ENCODE measurements around the gene ZNF845.
"Not testable (repeated sequence)": the region's sequence is repeated elsewhere in the genome, so short reads cannot be mapped to it uniquely, and the experiment has no call there.

The ZNF845 gene

DNA sequence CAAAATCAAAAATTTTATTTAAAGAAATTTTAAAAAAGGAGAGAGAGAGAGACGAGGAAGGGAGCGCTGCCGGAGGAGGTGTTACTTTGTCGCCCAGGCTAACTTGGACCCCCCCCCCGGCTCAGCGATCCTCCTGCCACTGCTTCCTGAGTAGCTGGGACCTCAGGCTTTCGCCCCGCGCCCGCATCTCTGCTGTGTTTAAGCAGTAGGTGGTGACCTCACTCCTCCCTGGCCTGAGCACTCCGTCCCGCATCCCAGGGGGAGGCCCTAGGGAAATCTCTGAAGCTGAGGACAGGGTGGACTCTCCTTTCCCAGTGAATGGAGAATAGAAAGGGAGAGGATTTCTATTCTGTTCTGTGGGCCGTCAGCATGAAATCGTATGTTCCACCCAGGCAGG is 485 bp upstream of the ZNF845 start:
- H3F3A ChIP-seq (ENCODE audit: insufficient read depth, low read length) = no peaks in the 10 kb centered on the region
- H4K20me1 ChIP-seq (ENCODE audit: insufficient read depth, low read length) = no peaks in the 10 kb centered on the region
- no peak overlapping the region for H3K9ac ChIP-seq (ENCODE audit: low read length)
- H3K79me2 ChIP-seq (ENCODE audit: insufficient read depth, low read length) = no peaks in the 10 kb centered on the region
- H3K36me3 ChIP-seq (ENCODE audit: insufficient read depth, low read length) = peaks cover 25% of the 10 kb centered on the region
- TF ChIP-seq EZH2 (IDR thresholded peaks at IDR 0.05; ENCODE audit: borderline replicate concordance, low read length) = no peak
- TF ChIP-seq, protein P1, sequence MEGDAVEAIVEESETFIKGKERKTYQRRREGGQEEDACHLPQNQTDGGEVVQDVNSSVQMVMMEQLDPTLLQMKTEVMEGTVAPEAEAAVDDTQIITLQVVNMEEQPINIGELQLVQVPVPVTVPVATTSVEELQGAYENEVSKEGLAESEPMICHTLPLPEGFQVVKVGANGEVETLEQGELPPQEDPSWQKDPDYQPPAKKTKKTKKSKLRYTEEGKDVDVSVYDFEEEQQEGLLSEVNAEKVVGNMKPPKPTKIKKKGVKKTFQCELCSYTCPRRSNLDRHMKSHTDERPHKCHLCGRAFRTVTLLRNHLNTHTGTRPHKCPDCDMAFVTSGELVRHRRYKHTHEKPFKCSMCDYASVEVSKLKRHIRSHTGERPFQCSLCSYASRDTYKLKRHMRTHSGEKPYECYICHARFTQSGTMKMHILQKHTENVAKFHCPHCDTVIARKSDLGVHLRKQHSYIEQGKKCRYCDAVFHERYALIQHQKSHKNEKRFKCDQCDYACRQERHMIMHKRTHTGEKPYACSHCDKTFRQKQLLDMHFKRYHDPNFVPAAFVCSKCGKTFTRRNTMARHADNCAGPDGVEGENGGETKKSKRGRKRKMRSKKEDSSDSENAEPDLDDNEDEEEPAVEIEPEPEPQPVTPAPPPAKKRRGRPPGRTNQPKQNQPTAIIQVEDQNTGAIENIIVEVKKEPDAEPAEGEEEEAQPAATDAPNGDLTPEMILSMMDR (IDR thresholded peaks at IDR 0.05; ENCODE audit: low read length) = no peak
- peak overlapping the region; percentile 79; the same call in 1 of the 2 replicates for H2AFZ ChIP-seq (ENCODE audit: low read length)
- peak overlapping the region; percentile 98 for H3K4me3 ChIP-seq (ENCODE audit: low read depth, low read length, poor library complexity, severe bottlenecking)
- H3K27ac ChIP-seq (ENCODE audit: low read depth, low read length, poor library complexity, severe bottlenecking) = no peak overlapping the region
- peaks cover 5% of the 10 kb centered on the region; the same call in 1 of the 2 replicates for H3K9me3 ChIP-seq (ENCODE audit: low read length)
- H3K9me2 ChIP-seq (ENCODE audit: low read depth, low read length) = no peaks in the 10 kb centered on the region
- no peaks in the 10 kb centered on the region for H3K27me3 ChIP-seq (ENCODE audit: insufficient read depth, low read length)
- H3K4me1 ChIP-seq (ENCODE audit: insufficient read depth, low read length, severe bottlenecking) = peaks cover 9% of the 10 kb centered on the region
- H3K4me2 ChIP-seq (ENCODE audit: low read length) = peak overlapping the region; percentile 91

DNA sequence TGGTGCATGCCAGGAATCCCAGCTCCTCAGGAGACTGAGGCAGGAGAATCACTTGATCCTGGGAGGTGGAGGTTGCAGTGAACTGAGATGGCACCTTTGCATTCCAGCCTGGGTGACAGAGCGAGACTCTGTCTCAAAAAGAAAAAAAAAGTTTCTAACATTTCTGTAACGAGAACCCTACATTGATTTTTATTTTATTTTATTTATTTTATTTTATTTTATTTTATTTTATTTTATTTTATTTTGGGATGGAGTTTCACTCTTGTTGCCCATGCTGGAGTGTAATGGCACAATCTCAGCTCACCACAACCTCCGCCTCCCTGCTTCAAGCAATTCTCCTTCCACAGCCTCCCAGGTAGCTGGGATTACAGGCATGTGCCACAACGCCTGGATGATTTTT is 10.9 kb downstream of the ZNF845 start:
- H4K20me1 ChIP-seq (ENCODE audit: insufficient read depth, low read length); H3K27me3 ChIP-seq (ENCODE audit: insufficient read depth, low read length); H3K4me2 ChIP-seq (ENCODE audit: low read length); H3K4me1 ChIP-seq (ENCODE audit: insufficient read depth, low read length, severe bottlenecking); H3K27ac ChIP-seq (ENCODE audit: low read depth, low read length, poor library complexity, severe bottlenecking); H3K79me2 ChIP-seq (ENCODE audit: insufficient read depth, low read length); H3K4me3 ChIP-seq (ENCODE audit: low read depth, low read length, poor library complexity, severe bottlenecking); H3F3A ChIP-seq (ENCODE audit: insufficient read depth, low read length); H3K9me3 ChIP-seq (ENCODE audit: low read length); H3K9me2 ChIP-seq (ENCODE audit: low read depth, low read length); H3K9ac ChIP-seq (ENCODE audit: low read length); H2AFZ ChIP-seq (ENCODE audit: low read length): not testable (repeated sequence)
- peaks cover 93% of the 10 kb centered on the region for H3K36me3 ChIP-seq (ENCODE audit: insufficient read depth, low read length)

DNA sequence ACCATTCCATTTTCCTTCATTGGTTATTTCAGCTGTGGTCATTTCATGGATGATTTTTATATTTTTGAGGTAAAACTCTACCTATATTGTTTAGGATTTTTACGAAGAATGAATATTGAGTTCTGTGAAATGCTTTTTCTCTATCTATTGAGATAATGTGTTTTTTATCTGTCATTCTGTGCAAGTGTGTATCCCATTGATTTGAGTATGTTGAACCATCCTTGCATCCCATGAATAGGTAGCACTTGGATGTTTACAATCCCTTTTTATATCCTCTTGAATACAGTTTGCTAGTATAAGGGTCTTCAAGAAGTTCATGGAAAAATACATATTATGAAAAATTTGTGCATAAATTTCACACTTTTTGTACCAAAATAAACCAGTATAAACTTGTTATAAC is 22.2 kb downstream of the ZNF845 start:
- peaks cover 34% of the 10 kb centered on the region for H3K36me3 ChIP-seq (ENCODE audit: insufficient read depth, low read length)
- no peaks in the 10 kb centered on the region for H4K20me1 ChIP-seq (ENCODE audit: insufficient read depth, low read length)
- no peak overlapping the region for H2AFZ ChIP-seq (ENCODE audit: low read length)
- H3K9me3 ChIP-seq (ENCODE audit: low read length) = peaks cover 38% of the 10 kb centered on the region
- H3K27ac ChIP-seq (ENCODE audit: low read depth, low read length, poor library complexity, severe bottlenecking) = no peak overlapping the region
- H3K9me2 ChIP-seq (ENCODE audit: low read depth, low read length) = no peaks in the 10 kb centered on the region
- H3K9ac ChIP-seq (ENCODE audit: low read length) = no peak overlapping the region
- no peaks in the 10 kb centered on the region for H3K79me2 ChIP-seq (ENCODE audit: insufficient read depth, low read length)
- no peak overlapping the region for H3K4me2 ChIP-seq (ENCODE audit: low read length)
- no peak overlapping the region for H3K4me3 ChIP-seq (ENCODE audit: low read depth, low read length, poor library complexity, severe bottlenecking)
- H3K27me3 ChIP-seq (ENCODE audit: insufficient read depth, low read length) = no peaks in the 10 kb centered on the region
- no peaks in the 10 kb centered on the region for H3K4me1 ChIP-seq (ENCODE audit: insufficient read depth, low read length, severe bottlenecking)
- TF ChIP-seq, protein P1 (IDR thresholded peaks at IDR 0.05; ENCODE audit: low read length) = no peak
- no peak for TF ChIP-seq EZH2 (IDR thresholded peaks at IDR 0.05; ENCODE audit: borderline replicate concordance, low read length)
- no peaks in the 10 kb centered on the region for H3F3A ChIP-seq (ENCODE audit: insufficient read depth, low read length)

DNA sequence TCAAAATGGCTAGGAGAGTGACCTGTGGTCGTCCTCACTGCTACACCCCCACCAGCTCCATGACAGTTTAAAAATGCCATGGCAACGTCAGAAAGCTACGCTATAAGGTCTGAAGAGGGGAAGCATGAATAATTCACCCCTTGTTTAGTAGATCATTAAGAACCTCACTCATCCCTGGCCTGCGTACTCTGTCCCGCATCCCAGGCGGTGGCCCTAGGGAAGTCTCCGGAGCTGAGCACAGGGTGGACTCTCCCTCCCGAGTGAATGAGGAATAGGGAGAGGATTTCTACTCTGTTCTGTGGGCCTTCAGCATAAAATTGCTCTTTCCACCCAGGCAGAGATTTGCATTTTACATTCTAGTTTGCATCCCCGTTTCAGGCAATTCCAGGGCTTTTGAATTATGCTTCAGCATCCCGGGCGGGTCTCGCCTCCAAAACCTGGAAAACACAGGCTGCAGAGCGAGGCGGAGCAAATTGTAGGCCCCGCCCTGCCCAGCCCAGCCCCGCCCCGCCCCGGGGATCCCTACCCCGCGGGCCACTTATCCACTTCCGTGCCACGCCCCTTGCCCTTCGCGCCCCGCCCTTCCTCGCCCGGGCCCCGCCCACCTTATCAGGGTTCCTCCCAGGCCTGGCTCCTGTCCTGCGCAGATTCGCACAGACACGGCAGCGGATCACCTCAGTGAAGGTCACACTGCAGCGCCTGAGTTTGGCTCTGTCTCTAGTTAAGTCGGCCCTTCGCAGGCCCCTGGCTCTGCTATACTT is 24.5 kb downstream of the ZNF845 start:
- H3F3A ChIP-seq (ENCODE audit: insufficient read depth, low read length) = no peaks in the 10 kb centered on the region
- no peak overlapping the region for H3K27ac ChIP-seq (ENCODE audit: low read depth, low read length, poor library complexity, severe bottlenecking)
- no peaks in the 10 kb centered on the region for H3K27me3 ChIP-seq (ENCODE audit: insufficient read depth, low read length)
- H3K4me3 ChIP-seq (ENCODE audit: low read depth, low read length, poor library complexity, severe bottlenecking) = no peak overlapping the region
- peaks cover 12% of the 10 kb centered on the region for H3K36me3 ChIP-seq (ENCODE audit: insufficient read depth, low read length)
- H3K9ac ChIP-seq (ENCODE audit: low read length) = no peak overlapping the region
- no peaks in the 10 kb centered on the region for H3K79me2 ChIP-seq (ENCODE audit: insufficient read depth, low read length)
- H3K4me1 ChIP-seq (ENCODE audit: insufficient read depth, low read length, severe bottlenecking) = no peaks in the 10 kb centered on the region
- no peak for TF ChIP-seq EZH2 (IDR thresholded peaks at IDR 0.05; ENCODE audit: borderline replicate concordance, low read length)
- TF ChIP-seq, protein P1 (IDR thresholded peaks at IDR 0.05; ENCODE audit: low read length) = no peak
- no peak overlapping the region for H3K4me2 ChIP-seq (ENCODE audit: low read length)
- H3K9me2 ChIP-seq (ENCODE audit: low read depth, low read length) = no peaks in the 10 kb centered on the region
- no peak overlapping the region for H2AFZ ChIP-seq (ENCODE audit: low read length)
- H3K9me3 ChIP-seq (ENCODE audit: low read length) = peaks cover 22% of the 10 kb centered on the region
- H4K20me1 ChIP-seq (ENCODE audit: insufficient read depth, low read length) = no peaks in the 10 kb centered on the region

DNA sequence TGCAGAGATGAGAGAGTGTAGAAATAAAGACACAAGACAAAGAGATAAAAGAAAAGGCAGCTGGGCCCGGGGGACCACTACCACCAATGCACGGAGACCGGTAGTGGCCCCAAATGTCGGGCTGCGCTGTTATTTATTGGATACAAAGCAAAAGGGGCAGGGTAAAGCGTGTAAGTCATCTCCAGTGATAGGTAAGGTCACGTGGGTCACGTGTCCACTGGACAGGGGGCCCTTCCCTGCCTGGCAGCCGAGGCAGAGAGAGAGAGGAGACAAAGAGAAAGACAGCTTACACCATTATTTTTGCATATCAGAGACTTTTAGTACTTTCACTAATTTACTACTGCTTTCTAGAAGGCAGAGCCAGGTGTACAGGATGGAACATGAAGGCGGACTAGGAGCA is 26.5 kb downstream of the ZNF845 start:
- H3K27ac ChIP-seq (ENCODE audit: low read depth, low read length, poor library complexity, severe bottlenecking); H3K4me1 ChIP-seq (ENCODE audit: insufficient read depth, low read length, severe bottlenecking); H3K9ac ChIP-seq (ENCODE audit: low read length); H3K4me2 ChIP-seq (ENCODE audit: low read length); H3K79me2 ChIP-seq (ENCODE audit: insufficient read depth, low read length); H2AFZ ChIP-seq (ENCODE audit: low read length); H3F3A ChIP-seq (ENCODE audit: insufficient read depth, low read length); H3K9me3 ChIP-seq (ENCODE audit: low read length); H3K27me3 ChIP-seq (ENCODE audit: insufficient read depth, low read length); H3K36me3 ChIP-seq (ENCODE audit: insufficient read depth, low read length); H3K4me3 ChIP-seq (ENCODE audit: low read depth, low read length, poor library complexity, severe bottlenecking); H3K9me2 ChIP-seq (ENCODE audit: low read depth, low read length); H4K20me1 ChIP-seq (ENCODE audit: insufficient read depth, low read length): not testable (repeated sequence)

Measured in OCI-LY1 (cell line).